ENCODE data around the gene TSC2.

- TF ChIP-seq EZH2 (IDR thresholded peaks at IDR 0.05; ENCODE audit: insufficient read depth, poor library complexity, severe bottlenecking) (no peak), EZH2phosphoT487 (IDR thresholded peaks at IDR 0.05; ENCODE audit: insufficient read depth, low read depth) (no peak)
These were observed 54.7 kb downstream of the TSC2 start for GRCh38 chr16:2102471-2102870.
